Measurements from ENCODE around the gene SLC39A11. TPM values are rescaled to one million over a fixed set of nuclear protein-coding genes. Genes with fewer than 3 reads are reported as not detected.

The SLC39A11 gene
- total RNA-seq, 1 experiment from 2014 or later, result 15.8 TPM

GRCh38 chr17:73052923-73053322 lies 39.6 kb downstream of the SLC39A11 start:
- ChIA-PET POLR2A (interaction anchor here (1.6 kb wide), 1 partner anchor 12 kb away, joined by 5 read pairs; no protein-coding TSS in a partner anchor), CTCF (interaction anchor here (1.0 kb wide), 1 partner anchor 325 kb away, joined by 3 read pairs; no protein-coding TSS in a partner anchor)
- Mint-ChIP-seq H3K36me3 (ENCODE audit: insufficient read depth, unreplicated experiment) (no peaks in the 10 kb centered on the region), H3K4me3 (ENCODE audit: unreplicated experiment) (no peak overlapping the region), H3K9me3 (ENCODE audit: unreplicated experiment) (no peaks in the 10 kb centered on the region), H3K27me3 (ENCODE audit: insufficient read depth, unreplicated experiment) (no peaks in the 10 kb centered on the region), H3K27ac (ENCODE audit: low read depth, unreplicated experiment) (no peak overlapping the region), H3K4me1 (ENCODE audit: insufficient read depth, unreplicated experiment) (no peaks in the 10 kb centered on the region)
- DNase-seq (ENCODE audit: unreplicated experiment), result no peak
- no peak for TF ChIP-seq CTCF (IDR thresholded peaks at IDR 0.05; ENCODE audit: unreplicated experiment)
- BruUV-seq (replicated peaks), result no TSS peak
- intact Hi-C loops (cut with micrococcal nuclease), result no loop called here

GRCh38 chr17:73050797-73051196 lies 41.7 kb downstream of the SLC39A11 start:
- intact Hi-C loops (cut with micrococcal nuclease), result no loop called here

GRCh38 chr17:73048170-73048569 lies 44.3 kb downstream of the SLC39A11 start:
- no TSS peak for BruUV-seq (replicated peaks)
- DNase-seq (ENCODE audit: unreplicated experiment), result no peak
- POLR2A ChIA-PET, result no interaction called here
- H3K4me1 Mint-ChIP-seq (ENCODE audit: insufficient read depth, unreplicated experiment), result no peaks in the 10 kb centered on the region
- H3K27ac Mint-ChIP-seq (ENCODE audit: low read depth, unreplicated experiment), result no peak overlapping the region
- CTCF ChIA-PET, result interaction anchor here (0.6 to 1.4 kb wide), 3 partner anchors 12 to 1668 kb away, joined by 3 to 6 read pairs (median 4); no protein-coding TSS in a partner anchor
- no peaks in the 10 kb centered on the region for H3K9me3 Mint-ChIP-seq (ENCODE audit: unreplicated experiment)
- no peaks in the 10 kb centered on the region for H3K36me3 Mint-ChIP-seq (ENCODE audit: insufficient read depth, unreplicated experiment)
- no peak overlapping the region for H3K4me3 Mint-ChIP-seq (ENCODE audit: unreplicated experiment)
- no peak for TF ChIP-seq CTCF (IDR thresholded peaks at IDR 0.05; ENCODE audit: unreplicated experiment)
- H3K27me3 Mint-ChIP-seq (ENCODE audit: insufficient read depth, unreplicated experiment), result no peaks in the 10 kb centered on the region
- intact Hi-C loops (cut with micrococcal nuclease), result no loop called here

More at GRCh38 chr17:73050797-73051196, 41.7 kb downstream of the SLC39A11 start:
- no peak for DNase-seq (ENCODE audit: unreplicated experiment)
- ChIA-PET CTCF (no interaction called here), POLR2A (no interaction called here)
- H3K4me1 Mint-ChIP-seq (ENCODE audit: insufficient read depth, unreplicated experiment), result no peaks in the 10 kb centered on the region
- H3K36me3 Mint-ChIP-seq (ENCODE audit: insufficient read depth, unreplicated experiment), result no peaks in the 10 kb centered on the region
- no peak for TF ChIP-seq CTCF (IDR thresholded peaks at IDR 0.05; ENCODE audit: unreplicated experiment)
- no peak overlapping the region for H3K27ac Mint-ChIP-seq (ENCODE audit: low read depth, unreplicated experiment)
- H3K27me3 Mint-ChIP-seq (ENCODE audit: insufficient read depth, unreplicated experiment), result no peaks in the 10 kb centered on the region
- no TSS peak for BruUV-seq (replicated peaks)
- H3K4me3 Mint-ChIP-seq (ENCODE audit: unreplicated experiment), result no peak overlapping the region
- no peaks in the 10 kb centered on the region for H3K9me3 Mint-ChIP-seq (ENCODE audit: unreplicated experiment)

GRCh38 chr17:73045724-73046123 lies 46.8 kb downstream of the SLC39A11 start:
- ChIA-PET CTCF (interaction anchor here (1.0 kb wide), 1 partner anchor 28 kb away, joined by 4 read pairs; no protein-coding TSS in a partner anchor), POLR2A (no interaction called here)
- no peak for TF ChIP-seq CTCF (IDR thresholded peaks at IDR 0.05; ENCODE audit: unreplicated experiment)
- no peak for DNase-seq (ENCODE audit: unreplicated experiment)
- Mint-ChIP-seq H3K36me3 (ENCODE audit: insufficient read depth, unreplicated experiment) (no peaks in the 10 kb centered on the region), H3K4me1 (ENCODE audit: insufficient read depth, unreplicated experiment) (no peaks in the 10 kb centered on the region), H3K9me3 (ENCODE audit: unreplicated experiment) (no peaks in the 10 kb centered on the region), H3K4me3 (ENCODE audit: unreplicated experiment) (no peak overlapping the region), H3K27me3 (ENCODE audit: insufficient read depth, unreplicated experiment) (no peaks in the 10 kb centered on the region), H3K27ac (ENCODE audit: low read depth, unreplicated experiment) (no peak overlapping the region)
- intact Hi-C loops (cut with micrococcal nuclease), result no loop called here
- BruUV-seq (replicated peaks), result no TSS peak
